Activated CD8-positive, alpha-beta memory T cell treated with anti-CD3 and anti-CD28 coated beads for 48 hours (primary cell): ENCODE results near the gene SPTB.
"Not testable (repeated sequence)": the region's sequence is repeated elsewhere in the genome, so short reads cannot be mapped to it uniquely, and the experiment has no call there.

ENCODE experiments used
- DNase-seq, 3 experiments: peaks; one replicate each; pipeline ENCODE4 v3.0.0-alpha.2; 2020; ENCODE audit warnings: low read depth in 2 of 3, low spot score in 2 of 3

SPTB gene

GRCh38 chr14:64824471-64824870, 55.2 kb downstream of the SPTB start:
- DNase-seq: no peak

GRCh38 chr14:64823305-64823861, 56.3 kb downstream of the SPTB start:
- DNase-seq: peak; percentile 35 to 38 (median 36)

- no peak for DNase-seq
These were observed 58.1 kb downstream of the SPTB start for GRCh38 chr14:64821651-64822050.

- no peak for DNase-seq
These were observed 61.6 kb downstream of the SPTB start for GRCh38 chr14:64818151-64818550.

- no peak for DNase-seq
These were observed 62.1 kb downstream of the SPTB start for GRCh38 chr14:64817631-64818030.

- no peak for DNase-seq
These were observed 63.4 kb downstream of the SPTB start for GRCh38 chr14:64816221-64816783.

GRCh38 chr14:64815257-64815656, 64.5 kb downstream of the SPTB start:
- DNase-seq: no peak

GRCh38 chr14:64812412-64812811, 67.3 kb downstream of the SPTB start:
- DNase-seq: no peak

GRCh38 chr14:64811676-64812075, 68.0 kb downstream of the SPTB start:
- no peak for DNase-seq

GRCh38 chr14:64808449-64808848, 71.3 kb downstream of the SPTB start:
- DNase-seq: no peak

GRCh38 chr14:64807551-64807950, 72.2 kb downstream of the SPTB start:
- DNase-seq: no peak

GRCh38 chr14:64806862-64807495, 72.7 kb downstream of the SPTB start:
- no peak for DNase-seq

- no peak for DNase-seq
These were observed 73.4 kb downstream of the SPTB start for GRCh38 chr14:64806202-64806861.

GRCh38 chr14:64805646-64806045, 74.1 kb downstream of the SPTB start:
- DNase-seq: not testable (repeated sequence)

GRCh38 chr14:64804754-64805260, 74.9 kb downstream of the SPTB start:
- no peak for DNase-seq

- DNase-seq: no peak
These were observed 77.9 kb downstream of the SPTB start for GRCh38 chr14:64801800-64802199.

GRCh38 chr14:64801046-64801445, 78.7 kb downstream of the SPTB start:
- DNase-seq: no peak

GRCh38 chr14:64800000-64800399, 79.7 kb downstream of the SPTB start:
- DNase-seq: no peak

GRCh38 chr14:64799555-64799954, 80.2 kb downstream of the SPTB start:
- DNase-seq: no peak

- no peak for DNase-seq
These were observed 83.3 kb downstream of the SPTB start for GRCh38 chr14:64796369-64796768.

GRCh38 chr14:64795921-64796320, 83.8 kb downstream of the SPTB start:
- DNase-seq: no peak

GRCh38 chr14:64795211-64795610, 84.5 kb downstream of the SPTB start:
- DNase-seq: no peak
